Activated CD4-positive, CD25-positive, alpha-beta regulatory T cell treated with anti-CD3 and anti-CD28 coated beads, Interleukin-2, amount 50 U/mL, for 72 hours (primary cell): ENCODE results near the gene PTPRF.
"Not testable (repeated sequence)": the region's sequence is repeated elsewhere in the genome, so short reads cannot be mapped to it uniquely, and the experiment has no call there.

Source experiments
- DNase-seq: peaks from one replicate; pipeline ENCODE4 v3.0.0; 2021

PTPRF gene

DNA sequence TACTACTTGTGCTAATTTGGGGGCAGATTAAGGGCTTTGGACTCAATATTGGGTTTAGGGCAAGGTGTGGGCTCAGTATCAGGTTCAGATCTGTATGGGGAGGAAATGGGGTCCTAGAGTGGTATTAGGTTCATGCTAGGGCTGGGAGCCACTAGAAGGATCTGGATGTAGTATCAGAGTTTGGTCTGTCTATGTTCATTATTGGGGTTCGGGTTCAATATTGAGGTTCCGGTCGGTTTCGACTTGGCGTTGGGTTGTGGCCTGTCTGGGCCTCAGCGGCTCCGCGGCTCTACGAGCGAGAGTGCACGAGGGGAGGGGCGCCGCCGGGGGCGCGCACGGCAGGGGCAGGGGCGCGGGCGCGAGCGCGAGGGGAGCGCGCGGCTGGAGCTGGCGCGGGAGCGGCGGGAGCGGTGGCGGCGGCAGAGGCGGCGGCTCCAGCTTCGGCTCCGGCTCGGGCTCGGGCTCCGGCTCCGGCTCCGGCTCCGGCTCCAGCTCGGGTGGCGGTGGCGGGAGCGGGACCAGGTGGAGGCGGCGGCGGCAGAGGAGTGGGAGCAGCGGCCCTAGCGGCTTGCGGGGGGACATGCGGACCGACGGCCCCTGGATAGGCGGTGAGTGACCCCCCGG, at the start of gene PTPRF:
TSS of gene PTPRF (plus strand) at position 401 of the 624 bp plus-strand sequence. CDS start 14,193 bp downstream, outside the sequence.
- DNase-seq = no peak

DNA sequence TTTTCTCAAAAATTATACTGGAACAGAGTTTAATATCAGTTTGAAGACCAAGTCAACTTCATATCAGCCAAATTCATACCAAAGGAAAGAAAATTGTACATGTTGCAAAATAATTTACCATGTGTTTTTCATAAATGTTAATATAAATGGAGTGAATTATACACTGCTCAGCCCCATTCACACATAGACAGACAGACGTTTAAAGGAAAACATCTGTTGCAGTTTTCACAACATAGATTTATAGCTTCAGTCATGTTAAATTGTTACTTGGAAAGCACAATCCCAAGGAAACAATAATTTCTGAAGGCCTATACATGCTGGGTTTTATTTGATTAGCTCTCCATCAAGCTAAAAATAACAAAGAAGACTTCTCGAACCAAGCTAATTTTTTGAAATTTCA, 49.2 kb upstream of the PTPRF start:
- DNase-seq = no peak

GRCh38 chr1:43482215-43482614, 48.5 kb upstream of the PTPRF start:
- DNase-seq = no peak

- no peak for DNase-seq
These were observed 46.3 kb upstream of the PTPRF start for GRCh38 chr1:43484367-43484766.

DNA sequence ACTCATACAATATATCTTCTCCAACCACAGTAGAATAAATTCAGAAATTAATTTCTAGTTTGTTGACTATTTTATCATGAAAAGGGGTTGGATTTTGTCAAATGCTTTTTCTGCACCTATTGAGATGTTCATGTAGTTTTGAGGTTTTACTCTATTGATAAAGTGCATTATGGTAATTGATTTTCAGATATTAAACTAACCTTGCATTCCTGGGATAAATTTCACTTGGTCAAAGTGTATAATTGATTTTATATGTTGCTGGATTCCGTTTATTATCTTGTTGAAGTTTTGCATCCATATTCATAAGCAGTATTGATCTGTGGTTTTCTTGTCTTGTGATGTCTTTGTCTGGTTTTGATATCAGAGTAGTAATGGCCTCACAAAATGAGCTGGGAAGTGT, 42.5 kb upstream of the PTPRF start:
- DNase-seq = no peak

DNA sequence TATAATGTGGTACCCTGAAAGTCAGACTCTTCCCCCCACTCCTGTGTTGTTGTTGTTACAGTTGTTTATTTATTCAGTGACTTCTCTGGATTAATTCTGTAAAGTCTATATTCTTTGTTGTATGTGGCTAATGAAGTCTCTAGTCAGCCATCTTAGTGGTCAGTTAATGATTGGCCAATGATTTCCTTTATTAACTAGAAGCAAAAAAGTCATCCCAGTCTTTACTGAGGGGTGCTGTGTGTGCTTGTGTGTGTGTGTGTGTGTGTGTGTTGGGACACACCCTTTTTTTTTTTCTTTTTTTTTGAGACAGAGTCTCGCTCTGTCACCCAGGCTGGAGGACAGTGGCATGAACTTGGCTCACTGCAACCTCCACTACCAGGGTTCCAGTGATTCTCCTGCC, 39.6 kb upstream of the PTPRF start:
- no peak for DNase-seq

GRCh38 chr1:43492826-43493225, 37.9 kb upstream of the PTPRF start:
- DNase-seq = no peak

- DNase-seq = no peak
These were observed 36.8 kb upstream of the PTPRF start for GRCh38 chr1:43493661-43494450.

GRCh38 chr1:43495204-43495603, 35.5 kb upstream of the PTPRF start:
- DNase-seq = no peak

DNA sequence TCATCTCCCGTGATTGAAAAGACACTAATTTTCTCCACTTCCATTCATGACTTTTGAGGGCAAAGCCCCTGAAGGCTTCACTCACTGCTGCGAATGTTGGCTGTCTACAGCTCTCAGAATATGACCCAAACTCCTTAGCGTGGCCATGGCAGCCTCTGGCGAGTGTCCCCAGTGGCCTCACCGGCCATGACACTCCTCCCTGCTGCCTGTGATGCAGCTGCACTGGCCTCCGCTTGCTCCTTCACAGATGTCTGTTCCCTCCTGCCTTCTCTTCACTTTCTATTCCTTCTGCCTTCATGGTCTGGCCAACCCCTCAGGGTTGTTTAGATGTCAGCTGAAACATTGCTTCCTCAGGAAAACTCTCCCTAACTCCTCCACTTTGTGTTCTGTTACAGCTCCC, 30.8 kb upstream of the PTPRF start:
- DNase-seq = no peak

DNA sequence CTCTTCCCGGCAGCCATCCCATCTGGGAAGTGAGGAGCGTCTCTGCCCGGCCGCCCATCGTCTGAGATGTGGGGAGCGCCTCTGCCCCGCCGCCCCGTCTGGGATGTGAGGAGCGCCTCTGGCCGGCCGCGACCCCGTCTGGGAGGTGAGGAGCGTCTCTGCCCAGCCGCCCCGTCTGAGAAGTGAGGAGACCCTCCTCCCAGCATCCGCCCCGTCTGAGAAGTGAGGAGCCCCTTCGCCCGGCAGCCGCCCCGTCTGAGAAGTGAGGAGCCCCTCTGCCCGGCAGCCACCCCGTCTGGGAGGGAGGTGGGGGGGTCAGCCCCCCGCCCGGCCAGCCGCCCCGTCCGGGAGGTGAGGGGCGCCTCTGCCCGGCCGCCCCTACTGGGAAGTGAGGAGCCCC, 28.9 kb upstream of the PTPRF start:
- not testable (repeated sequence) for DNase-seq

GRCh38 chr1:43503534-43503933, 27.1 kb upstream of the PTPRF start:
- DNase-seq = no peak

GRCh38 chr1:43505077-43505780, 25.5 kb upstream of the PTPRF start:
- DNase-seq = no peak

- DNase-seq = no peak
These were observed 24.4 kb upstream of the PTPRF start for GRCh38 chr1:43506233-43506632.

DNA sequence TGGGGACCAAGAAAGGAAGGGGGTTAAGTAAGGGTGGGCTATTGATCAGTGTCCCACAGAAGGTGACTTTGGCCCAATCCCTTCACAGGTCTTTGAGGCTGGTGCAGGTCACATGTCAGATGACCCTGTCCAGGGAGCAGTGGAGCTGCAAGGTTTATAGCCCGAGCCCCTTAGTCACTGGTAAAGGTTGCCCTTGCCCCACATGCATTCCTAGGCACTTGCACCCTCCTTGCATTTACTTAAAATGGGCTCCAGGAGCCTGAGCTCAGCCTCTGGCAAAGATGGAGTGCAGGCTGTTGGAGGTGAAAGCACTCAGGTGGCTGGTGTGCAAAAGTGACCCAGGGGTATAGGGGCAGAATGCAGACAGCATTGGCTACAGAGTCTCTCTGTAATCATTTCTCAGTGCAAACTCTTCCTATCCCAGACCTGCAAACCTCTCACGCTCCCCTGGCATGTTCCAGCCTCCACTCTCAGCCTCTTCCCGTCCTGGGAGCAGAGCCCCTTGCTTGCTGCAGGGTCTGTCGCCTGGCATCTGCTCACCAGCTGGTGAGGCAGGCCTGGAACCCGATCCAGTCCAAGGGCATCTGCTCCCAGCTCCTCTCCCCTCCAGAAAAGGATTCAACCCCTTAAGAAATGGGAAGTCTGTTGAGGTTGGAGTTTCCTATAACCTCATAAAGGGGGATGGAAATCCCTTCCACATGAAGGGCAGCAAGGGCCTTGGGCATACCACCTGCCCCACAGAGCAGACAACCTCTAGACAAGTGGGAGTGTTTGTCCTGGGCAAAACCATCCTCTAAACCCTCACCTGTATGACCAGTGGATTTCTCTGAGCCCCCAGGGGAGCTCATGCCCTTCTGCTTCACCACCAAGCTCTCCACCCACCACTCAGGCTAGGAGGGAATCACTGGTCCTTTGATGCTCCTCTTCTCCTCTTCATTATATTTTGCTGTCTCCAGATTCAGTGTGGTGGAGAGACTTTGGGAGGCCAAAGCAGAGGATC, 23.1 kb upstream of the PTPRF start:
- no peak for DNase-seq

DNA sequence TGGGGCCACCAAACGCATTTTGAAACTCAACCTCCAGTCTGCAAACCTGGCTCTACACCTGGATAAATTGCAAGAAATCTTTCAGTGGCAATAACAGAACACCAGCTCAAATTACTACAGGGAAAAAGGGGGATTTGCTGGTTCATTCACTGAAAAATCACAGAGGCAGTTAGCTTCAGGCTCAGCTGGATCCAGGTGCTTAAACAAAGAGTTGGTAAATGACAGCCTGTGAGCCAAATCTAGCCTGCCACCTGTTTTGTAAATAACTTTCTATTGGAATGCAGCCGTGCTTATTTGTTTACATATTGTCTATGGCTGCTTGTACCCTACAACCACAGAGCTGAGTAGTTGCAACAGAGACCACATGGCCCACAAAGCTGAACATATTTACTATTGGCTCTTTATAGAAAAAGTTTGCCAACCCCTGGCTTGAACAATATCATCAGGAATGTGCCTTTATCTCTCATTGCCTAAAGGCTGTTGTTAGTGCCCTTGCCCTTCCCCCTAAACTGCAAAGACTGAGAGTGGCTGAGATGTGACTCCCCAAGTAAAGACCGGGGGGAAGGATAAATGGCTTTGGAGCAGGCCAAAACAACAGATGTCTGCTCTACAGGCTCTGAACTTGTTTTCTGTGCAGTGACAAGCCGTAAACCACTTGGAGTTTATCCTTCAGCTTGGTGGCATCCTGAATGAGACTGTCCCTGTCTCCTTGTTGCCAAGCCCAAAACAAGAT, 21.5 kb upstream of the PTPRF start:
- DNase-seq = no peak

GRCh38 chr1:43509740-43510375, 20.8 kb upstream of the PTPRF start:
- no peak for DNase-seq

DNA sequence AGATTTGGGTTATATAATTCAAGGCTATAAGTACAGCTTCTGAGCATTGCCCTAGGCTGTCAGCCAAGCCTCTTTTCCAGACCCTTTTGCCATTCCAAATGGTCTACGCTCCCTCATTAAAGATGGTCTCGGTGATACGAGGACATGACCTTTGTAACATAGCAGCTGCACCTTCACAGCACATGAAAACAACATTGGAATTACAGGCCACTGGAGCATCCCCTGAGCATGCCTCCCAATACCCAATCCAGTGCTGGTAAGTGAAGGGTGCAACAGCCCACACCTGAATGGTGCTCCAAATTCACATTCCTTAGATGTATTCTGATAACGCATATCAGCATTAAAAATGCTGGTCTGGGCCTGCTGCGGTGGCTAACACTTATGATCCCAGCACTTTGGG, 20.1 kb upstream of the PTPRF start:
- no peak for DNase-seq

DNA sequence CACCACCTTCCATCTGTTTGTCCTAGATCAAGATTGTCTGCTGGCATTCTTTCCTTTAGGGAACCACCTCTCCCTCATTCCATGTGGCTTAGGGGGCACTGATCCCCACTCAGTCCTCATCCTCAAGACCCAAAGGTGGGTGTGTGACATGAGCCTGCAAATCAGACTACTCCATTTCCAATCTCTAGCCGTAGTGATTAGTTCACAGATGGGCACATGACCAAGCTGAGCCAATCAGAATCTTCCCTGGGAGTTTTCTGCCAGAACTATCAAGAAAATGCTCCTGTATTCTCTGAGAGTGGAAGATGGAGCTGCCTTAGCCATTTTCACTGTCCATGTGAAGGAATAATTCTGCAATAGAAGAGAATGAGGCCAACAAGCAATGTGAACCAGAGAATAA, 19.3 kb upstream of the PTPRF start:
- DNase-seq = no peak

- no peak for DNase-seq
These were observed 18.6 kb upstream of the PTPRF start for GRCh38 chr1:43512133-43512532.

DNA sequence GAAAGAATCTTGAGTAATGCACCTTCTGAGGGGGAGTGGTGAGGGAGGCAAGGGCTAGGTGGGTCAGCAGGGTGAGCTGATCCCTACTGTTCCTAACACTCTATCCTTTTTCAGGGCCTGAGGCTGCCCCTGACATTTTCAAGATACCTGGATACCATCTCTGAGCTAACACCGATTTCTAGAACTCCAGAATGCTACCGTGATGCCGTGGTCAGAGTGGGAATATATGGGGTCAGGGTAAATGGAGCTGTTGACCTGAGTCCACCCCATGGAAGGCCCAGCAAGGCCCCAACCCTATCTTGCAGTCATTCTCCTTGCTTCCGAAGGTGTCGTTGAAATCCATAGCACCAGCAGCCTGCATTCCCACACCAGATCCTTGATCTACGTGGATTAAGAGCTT, 18.0 kb upstream of the PTPRF start:
- no peak for DNase-seq
